ENCODE results near the gene WDFY3. TPM values are rescaled to one million over a fixed set of nuclear protein-coding genes. Genes with fewer than 3 reads are reported as not detected.

The WDFY3 gene
- total RNA-seq, 1 experiment from 2014 or later, result 39.9 TPM

GRCh38 chr4:84862064-84862463, 104.4 kb downstream of the WDFY3 start:
- BruUV-seq (replicated peaks), result no TSS peak
- Histone ChIP-seq H3K27ac (ENCODE audit: low read depth, low read length) (no peak overlapping the region), H3K79me2 (ENCODE audit: insufficient read depth, low read length) (no peaks in the 10 kb centered on the region), H4K20me1 (ENCODE audit: insufficient read depth) (no peaks in the 10 kb centered on the region), H3K36me3 (ENCODE audit: control insufficient read depth in 1 of 2, insufficient read depth in 2 of 2, low read length in 2 of 2) (no peaks in the 10 kb centered on the region), H3K27me3 (ENCODE audit: insufficient read depth, low read length) (no peaks in the 10 kb centered on the region), H3K4me3 (replicated peaks in 1 of 2; ENCODE audit: low read depth in 1 of 2, low read length in 2 of 2) (no peak overlapping the region), H3K9ac (ENCODE audit: low read length) (no peak overlapping the region), H3K9me3 (ENCODE audit: control insufficient read depth in 1 of 2, insufficient read depth in 1 of 2, low read depth in 1 of 2, low read length in 2 of 2) (no peaks in the 10 kb centered on the region), H3K4me2 (ENCODE audit: low read length) (no peak overlapping the region), H3K4me1 (ENCODE audit: control insufficient read depth in 1 of 2, insufficient read depth in 2 of 2, low read length in 2 of 2) (no peaks in the 10 kb centered on the region), H2AFZ (ENCODE audit: low read depth, low read length, poor library complexity, severe bottlenecking) (no peak overlapping the region), H3K9me2 (ENCODE audit: insufficient read depth) (no peaks in the 10 kb centered on the region; the same call in 1 of the 2 replicates)
- CTCF ChIA-PET, result no interaction called here
- ATAC-seq (no peak), DNase-seq (ENCODE audit: low read depth, low spot score) (no peak)
- intact Hi-C loops (cut with micrococcal nuclease), result no loop called here
- no peak for TF ChIP-seq REST (IDR thresholded peaks at IDR 0.05; ENCODE audit: low read depth)
- TF ChIP-seq ZFX (IDR thresholded peaks at IDR 0.05), result no peak
- TF ChIP-seq FOSL1 (IDR thresholded peaks at IDR 0.05; ENCODE audit: low read depth), result no peak
- no peak for TF ChIP-seq MAX (IDR thresholded peaks at IDR 0.05)
- TF ChIP-seq ATF3 (IDR thresholded peaks at IDR 0.05), result no peak
- TF ChIP-seq EGR1 (IDR thresholded peaks at IDR 0.05; ENCODE audit: low read depth), result no peak
- POLR2A ChIA-PET, result no interaction called here
- RAD21 ChIA-PET (ENCODE audit: low non-redundant PET in 1 of 2, low total read pairs in 2 of 2, uncharacterized antibody in 2 of 2, unreplicated experiment in 2 of 2), result no interaction called here

GRCh38 chr4:84857296-84857695, 109.2 kb downstream of the WDFY3 start:
- Histone ChIP-seq H3K4me1 (ENCODE audit: control insufficient read depth in 1 of 2, insufficient read depth in 2 of 2, low read length in 2 of 2) (peaks cover 0 to 1% of the 10 kb centered on the region in 2 experiments; a peak in 1 of 4 replicates), H3K79me2 (ENCODE audit: insufficient read depth, low read length) (no peaks in the 10 kb centered on the region), H3K27me3 (ENCODE audit: insufficient read depth, low read length) (no peaks in the 10 kb centered on the region), H4K20me1 (ENCODE audit: insufficient read depth) (no peaks in the 10 kb centered on the region), H3K4me3 (replicated peaks in 1 of 2; ENCODE audit: low read depth in 1 of 2, low read length in 2 of 2) (no peak overlapping the region), H3K9ac (ENCODE audit: low read length) (no peak overlapping the region), H3K9me3 (ENCODE audit: control insufficient read depth in 1 of 2, insufficient read depth in 1 of 2, low read depth in 1 of 2, low read length in 2 of 2) (no peaks in the 10 kb centered on the region), H3K36me3 (ENCODE audit: control insufficient read depth in 1 of 2, insufficient read depth in 2 of 2, low read length in 2 of 2) (no peaks in the 10 kb centered on the region), H3K4me2 (ENCODE audit: low read length) (no peak overlapping the region), H2AFZ (ENCODE audit: low read depth, low read length, poor library complexity, severe bottlenecking) (no peak overlapping the region), H3K9me2 (ENCODE audit: insufficient read depth) (no peaks in the 10 kb centered on the region; the same call in 1 of the 2 replicates), H3K27ac (ENCODE audit: low read depth, low read length) (no peak overlapping the region)
- no TSS peak for BruUV-seq (replicated peaks)
- DNase-seq (ENCODE audit: low read depth, low spot score) (no peak), ATAC-seq (no peak)
- RAD21 ChIA-PET (ENCODE audit: low non-redundant PET in 1 of 2, low total read pairs in 2 of 2, uncharacterized antibody in 2 of 2, unreplicated experiment in 2 of 2), result no interaction called here
- intact Hi-C loops (cut with micrococcal nuclease), result no loop called here
- POLR2A ChIA-PET, result no interaction called here
- CTCF ChIA-PET, result no interaction called here
- TF ChIP-seq FOSL1 (IDR thresholded peaks at IDR 0.05; ENCODE audit: low read depth), result no peak
- no peak for TF ChIP-seq RAD21 (IDR thresholded peaks at IDR 0.05; ENCODE audit: low read depth)
- TF ChIP-seq EZH2 (IDR thresholded peaks at IDR 0.05), result no peak
- TF ChIP-seq SIN3A (IDR thresholded peaks at IDR 0.05; ENCODE audit: low read depth), result no peak
- no peak for TF ChIP-seq SRF (IDR thresholded peaks at IDR 0.05; ENCODE audit: low read depth)
- no peak for TF ChIP-seq EGR1 (IDR thresholded peaks at IDR 0.05; ENCODE audit: low read depth)
- TF ChIP-seq ZBTB33 (IDR thresholded peaks at IDR 0.05; ENCODE audit: extremely low read depth, insufficient replicate concordance, low read length), result no peak
- TF ChIP-seq ATF3 (IDR thresholded peaks at IDR 0.05), result no peak
- no peak for TF ChIP-seq EZH2phosphoT487 (IDR thresholded peaks at IDR 0.05; ENCODE audit: borderline replicate concordance)
- no peak for TF ChIP-seq TCF7L2 (IDR thresholded peaks at IDR 0.05; ENCODE audit: borderline replicate concordance, extremely low read depth, insufficient read depth, insufficient read length)
- no peak for TF ChIP-seq MAX (IDR thresholded peaks at IDR 0.05)
- TF ChIP-seq POLR2AphosphoS5 (IDR thresholded peaks at IDR 0.05; ENCODE audit: low read depth, low read length), result no peak

Measured in HCT116 (cell line).